GM19395 (cell line): ENCODE results near the gene MRPL21.

ENCODE experiments used
- ATAC-seq: cut with Tn5 transposase; IDR thresholded peaks from one replicate; pipeline ENCODE4 v1.9.1; 2021; ENCODE audit warnings: mild to moderate bottlenecking, moderate library complexity; ENCODE audit not compliant: unreplicated experiment

Gene MRPL21

DNA sequence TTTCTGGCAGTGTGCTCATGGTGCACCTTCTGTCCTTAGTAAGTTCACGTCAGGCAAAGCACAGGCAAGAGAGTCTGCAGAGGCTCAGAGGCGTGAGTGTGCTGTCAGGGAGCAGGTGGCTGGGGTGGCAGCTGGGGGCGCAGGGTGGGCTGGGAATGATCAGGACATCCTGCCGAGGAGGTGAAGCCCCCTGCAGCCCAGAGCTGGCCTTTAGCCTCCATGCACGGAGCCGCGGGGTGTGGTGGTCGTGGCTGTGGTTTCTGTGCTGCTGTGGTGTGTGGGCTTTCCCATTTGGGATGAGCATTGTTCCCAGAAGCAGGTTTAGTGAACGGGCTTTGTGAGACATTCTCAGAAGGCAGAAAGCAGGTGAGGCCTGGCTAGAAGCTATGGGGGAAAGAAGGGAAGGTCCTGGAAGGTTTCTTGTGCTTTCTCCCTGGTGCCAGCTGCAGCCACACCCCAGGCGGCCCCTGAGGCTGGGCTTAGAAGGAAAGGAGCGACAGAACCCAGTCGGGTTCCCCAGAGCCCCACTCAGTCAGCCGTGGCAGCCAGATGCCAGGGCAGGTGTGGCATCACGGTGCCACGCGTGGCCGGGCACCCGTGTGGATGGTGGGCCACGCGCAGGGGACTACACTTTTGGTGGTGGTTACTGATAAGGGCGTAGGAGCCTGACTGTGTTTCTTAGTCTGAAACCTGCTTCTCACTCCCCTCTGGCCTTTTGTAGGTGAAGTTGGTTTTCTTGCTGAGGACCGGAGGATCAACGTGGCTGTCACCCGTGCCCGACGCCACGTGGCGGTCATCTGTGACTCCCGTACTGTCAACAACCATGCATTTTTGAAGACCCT lies 32.1 kb upstream of the MRPL21 start:
- ATAC-seq = no peak

DNA sequence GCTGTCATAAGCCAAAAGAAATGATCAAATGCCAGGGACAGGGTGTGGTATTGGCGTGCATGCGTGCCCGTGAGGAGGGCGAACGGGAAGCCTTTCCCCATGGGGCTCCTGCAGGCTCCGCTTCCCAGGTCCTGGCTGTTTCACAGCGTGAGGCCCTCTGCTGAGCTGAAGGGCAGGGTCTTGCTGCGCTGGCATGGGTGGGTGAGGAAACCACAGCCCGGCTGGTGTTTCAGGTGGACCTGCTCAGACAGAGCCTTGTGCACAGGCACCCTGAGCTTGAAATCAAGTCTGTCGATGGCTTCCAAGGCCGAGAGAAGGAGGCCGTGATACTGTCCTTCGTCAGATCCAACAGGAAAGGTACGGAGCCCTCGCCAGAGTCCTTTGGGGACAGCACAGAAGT lies 31.4 kb upstream of the MRPL21 start:
- no peak for ATAC-seq

DNA sequence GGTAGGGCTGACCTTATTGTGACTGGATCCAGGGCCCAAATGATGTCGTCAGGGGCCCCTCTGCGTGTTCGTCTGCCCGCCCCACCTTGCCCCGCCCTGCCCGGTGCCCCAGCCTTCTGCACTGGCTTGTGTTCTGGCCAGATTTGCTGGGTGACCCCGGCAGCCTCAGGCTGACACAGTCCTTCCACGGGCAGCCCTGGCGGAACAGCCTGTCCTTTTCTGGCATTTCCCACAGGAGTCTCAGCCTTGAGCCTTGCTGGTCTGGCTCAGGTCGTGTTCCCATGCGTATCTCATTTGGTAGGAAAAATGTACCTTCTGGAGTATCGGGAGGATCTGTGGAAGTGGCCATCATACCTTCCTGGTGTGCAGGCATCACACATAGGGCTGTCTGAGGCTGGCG lies 31.0 kb upstream of the MRPL21 start:
- no peak for ATAC-seq

DNA sequence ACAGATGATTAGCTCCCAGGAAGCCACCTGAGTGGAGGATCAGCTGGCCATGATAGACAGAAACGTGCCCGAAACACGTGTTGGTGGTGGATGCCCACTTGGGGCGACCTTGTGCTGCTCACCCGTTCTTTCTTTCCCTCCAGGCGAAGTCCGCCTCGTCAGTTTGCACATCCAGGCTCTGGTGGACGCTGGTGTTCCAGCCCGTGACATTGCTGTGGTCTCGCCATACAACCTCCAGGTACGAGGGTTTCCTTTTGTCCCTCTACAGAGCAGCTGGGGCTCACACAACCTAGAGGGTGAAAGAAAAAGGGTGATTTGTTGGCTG lies 30.7 kb upstream of the MRPL21 start:
- ATAC-seq = no peak

DNA sequence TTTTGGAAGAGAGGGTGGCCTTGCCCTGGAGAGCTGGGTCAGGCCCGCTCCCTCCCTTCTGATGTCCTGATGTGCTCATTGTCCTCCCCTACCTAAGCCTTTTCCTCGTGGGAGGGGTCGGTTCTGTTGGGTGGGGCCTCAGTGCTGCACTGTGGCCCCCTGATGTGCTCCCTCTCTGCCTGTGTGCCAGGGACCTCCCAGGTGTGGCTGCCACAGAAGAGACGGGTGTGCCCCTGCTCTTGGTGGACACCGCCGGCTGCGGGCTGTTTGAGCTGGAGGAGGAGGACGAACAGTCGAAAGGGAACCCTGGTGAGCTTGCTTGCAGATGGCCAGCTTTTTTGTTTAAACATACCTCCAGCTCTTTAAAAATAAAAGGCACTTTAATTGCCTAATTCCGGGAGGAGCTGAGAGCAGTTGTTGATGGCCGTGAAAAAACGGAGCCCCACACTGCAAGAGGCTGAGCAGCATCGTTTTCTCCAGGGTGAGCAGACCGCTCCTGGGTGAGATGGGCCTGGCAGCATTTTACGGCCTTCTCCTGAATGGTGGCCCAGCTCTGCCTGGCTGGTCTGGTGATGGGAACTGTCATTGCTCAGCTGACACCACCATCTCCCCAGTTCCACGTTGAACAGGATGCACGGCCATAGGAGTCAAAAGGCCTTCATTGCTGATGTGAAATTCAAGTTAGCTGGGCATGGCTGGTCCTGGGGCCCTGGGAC lies 30.1 kb upstream of the MRPL21 start:
- no peak for ATAC-seq

DNA sequence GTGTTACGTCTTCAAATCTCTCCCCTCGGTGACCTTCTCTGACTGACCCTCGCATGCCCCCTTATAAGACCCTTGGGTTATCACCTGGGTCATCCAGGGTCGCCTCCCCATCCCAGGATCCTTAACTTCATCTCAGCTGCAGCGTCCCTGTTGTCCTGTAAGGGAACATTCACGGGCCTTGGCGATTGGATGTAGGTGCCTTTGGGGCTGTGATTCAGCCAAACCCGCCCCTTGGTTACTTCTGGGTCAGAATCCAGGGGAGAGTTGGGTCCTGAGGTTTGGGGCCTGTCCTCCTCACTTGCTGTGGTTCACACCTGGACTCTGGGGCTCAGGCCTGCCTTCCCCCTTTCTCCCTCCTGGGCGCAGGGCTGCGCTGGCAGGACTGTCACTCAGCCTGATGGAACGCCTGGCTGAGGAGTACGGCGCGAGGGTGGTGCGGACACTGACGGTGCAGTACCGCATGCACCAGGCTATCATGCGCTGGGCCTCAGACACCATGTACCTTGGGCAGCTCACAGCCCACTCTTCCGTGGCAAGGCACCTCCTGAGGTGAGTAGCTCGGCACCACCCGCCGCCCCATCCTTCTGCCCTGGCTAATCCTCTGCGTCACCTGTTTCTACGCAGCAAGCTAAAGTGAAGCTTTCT lies 29.4 kb upstream of the MRPL21 start:
- ATAC-seq = no peak

DNA sequence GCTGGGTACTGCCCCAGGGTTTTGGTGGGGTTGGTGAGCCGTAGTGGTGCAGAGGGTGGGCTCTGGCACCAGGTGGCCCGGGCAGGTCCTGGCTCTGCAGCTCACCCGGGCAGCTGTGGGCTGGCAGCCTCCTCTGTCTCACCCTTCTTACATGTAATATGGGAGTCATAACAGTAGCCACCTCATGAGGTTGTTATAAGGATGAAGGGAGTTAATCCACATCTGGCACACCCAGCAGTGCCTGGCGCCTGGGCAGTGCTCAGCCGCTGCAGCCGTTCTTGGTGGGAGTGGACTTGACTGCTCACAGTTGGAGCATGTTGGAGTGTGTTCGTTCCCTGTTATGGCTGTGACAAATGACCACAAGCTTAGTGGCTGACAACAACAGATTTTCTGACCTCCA lies 28.7 kb upstream of the MRPL21 start:
- ATAC-seq = no peak

DNA sequence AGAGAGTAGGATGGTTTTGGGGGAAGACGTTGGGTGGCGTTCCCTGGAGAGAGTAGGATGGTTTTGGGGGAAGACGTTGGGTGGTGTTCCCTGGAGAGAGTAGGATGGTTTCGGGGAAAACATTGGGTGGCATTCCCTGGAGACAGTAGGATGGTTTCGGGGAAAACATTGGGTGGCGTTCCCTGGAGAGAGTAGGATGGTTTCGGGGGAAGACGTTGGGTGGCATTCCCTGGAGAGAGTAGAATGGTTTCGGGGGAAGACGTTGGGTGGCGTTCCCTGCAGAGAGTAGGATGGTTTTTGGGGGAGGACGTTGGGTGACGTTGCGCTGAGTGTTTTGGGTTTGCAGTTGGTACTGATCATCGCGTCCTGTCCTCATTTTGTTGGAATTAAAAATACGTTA lies 28.3 kb upstream of the MRPL21 start:
- no peak for ATAC-seq

DNA sequence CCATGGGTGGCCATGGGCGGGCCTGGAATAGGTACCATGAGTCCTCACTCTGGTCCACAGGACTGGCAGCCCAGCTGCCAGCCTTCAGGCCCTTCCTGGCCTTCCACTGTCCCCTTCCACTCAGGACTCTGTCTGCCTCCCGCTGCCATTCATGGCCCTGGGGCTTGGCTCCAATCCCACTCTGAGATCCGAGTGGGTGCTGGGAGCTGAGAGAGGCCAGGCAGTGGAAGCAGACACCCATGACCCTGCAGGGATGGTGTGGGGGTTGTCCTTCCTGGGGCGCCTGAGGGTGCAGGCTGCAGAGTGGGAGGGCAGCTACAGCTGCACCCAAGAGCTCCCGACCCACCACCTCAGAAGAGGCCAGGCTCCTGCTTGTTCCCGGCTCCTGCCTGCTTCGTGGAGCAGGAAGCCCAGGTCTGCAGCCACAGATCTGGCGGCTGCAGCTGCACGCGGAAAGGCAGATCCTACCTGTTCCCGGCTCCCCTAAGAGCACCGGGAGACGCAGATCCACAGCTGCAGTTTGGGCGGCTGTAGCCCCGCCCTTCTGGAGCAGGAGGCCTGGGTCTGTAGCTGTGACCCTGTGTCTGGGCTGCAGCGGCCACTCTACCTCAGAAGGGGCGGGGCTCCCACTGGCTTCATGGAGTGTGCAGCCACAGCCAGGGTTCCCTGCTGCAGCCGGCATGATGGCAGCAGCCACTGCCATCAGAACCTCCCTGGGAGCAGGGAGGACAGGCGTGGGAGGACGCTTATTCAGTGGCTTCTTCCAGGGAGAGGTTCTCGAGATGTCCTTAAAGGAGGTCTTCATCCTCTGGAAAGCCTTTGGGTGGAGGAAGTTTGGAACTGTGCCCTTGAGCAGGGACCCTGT lies 27.6 kb upstream of the MRPL21 start:
- ATAC-seq = no peak

DNA sequence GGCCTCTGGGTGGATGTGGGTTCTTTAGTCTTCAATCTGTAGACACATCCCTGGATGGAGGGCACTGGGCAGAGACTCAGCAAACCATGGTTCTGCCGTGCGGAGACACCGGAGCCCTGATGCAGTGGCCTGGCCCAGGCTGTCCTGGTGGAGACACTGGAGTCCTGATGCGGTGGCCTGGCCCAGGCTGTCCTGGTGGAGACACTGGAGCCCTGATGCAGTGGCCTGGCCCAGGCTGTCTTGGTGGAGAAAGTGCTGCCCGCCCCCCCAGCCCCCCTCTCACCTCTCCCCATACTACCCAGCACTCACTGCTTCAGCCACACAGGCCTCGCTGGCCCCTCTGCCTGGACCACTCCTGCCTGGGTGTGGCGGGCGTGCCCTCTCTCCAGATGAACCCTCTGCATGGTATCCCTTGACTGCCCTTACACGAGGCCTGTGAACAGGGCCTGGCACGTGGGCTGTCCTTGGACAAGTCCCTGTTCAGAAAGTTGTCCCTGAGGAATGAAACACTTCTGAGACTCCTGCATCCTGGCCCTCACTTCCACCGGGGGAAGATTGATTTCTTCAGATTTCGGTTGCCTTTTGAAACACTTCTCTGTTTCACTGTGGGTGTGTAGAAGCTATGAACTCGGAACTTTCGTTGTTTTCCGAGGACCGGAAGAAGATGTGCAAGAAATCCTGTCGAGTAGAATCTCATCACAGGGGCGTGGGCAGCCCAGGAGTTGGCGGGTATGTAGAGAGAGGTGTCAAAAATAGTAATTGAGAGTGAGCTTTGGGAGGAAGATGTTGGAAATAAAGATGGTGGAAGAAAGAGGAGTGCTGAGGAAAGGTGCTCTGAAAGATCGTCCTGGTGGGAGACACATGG lies 26.3 kb upstream of the MRPL21 start:
- no peak for ATAC-seq

DNA sequence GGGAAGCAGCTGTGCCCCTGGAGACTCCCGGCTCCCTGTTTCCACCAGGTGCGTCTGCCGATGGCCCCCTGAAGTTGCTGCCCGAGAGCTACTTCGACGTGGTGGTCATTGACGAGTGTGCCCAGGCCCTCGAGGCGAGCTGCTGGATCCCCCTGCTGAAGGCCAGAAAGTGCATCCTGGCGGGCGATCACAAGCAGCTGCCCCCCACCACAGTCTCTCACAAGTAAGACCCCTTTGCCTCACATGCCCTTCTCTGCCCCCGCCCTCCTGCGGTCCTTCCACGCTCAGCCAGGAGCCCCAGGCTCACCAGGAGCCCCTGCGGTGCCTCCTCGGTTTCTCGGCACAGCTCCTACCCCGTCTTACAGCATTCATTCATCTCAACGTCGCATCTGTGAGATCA lies 25.5 kb upstream of the MRPL21 start:
- ATAC-seq = no peak

DNA sequence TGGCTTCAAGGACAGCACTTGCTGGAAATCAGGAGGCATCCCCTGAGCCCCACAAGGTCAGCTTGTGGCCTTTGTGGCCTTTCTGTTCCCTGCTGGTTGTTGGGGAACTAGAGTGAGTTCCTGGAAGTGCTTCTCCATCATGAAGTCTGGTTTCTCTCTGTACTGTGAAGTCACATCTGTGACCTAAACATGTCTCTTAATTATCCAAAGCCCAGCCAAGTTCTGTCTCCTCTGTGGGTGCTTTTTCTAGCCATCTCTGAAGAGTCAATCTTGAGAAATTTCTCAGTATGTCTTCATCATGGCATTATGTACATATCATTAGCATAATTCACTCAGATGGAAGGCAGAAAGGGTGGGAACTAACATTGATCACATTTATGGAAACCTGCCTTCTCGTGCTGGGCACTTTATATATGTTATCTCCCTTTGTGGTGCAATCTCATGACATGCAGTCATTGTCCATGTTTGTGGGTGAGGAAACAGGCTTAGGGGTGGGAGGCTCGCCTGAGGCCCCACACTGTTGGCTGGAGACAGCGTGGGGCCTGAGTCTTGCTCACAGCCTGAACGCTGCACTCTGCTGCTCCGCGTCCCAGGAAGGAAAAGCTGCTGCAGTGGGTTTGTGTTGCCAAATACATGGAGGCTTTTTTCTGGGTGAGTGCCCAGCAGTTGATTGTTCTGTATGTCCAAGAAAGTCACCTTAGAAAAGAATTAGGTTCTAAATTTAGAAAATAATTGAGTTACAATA lies 24.7 kb upstream of the MRPL21 start:
- ATAC-seq = no peak

DNA sequence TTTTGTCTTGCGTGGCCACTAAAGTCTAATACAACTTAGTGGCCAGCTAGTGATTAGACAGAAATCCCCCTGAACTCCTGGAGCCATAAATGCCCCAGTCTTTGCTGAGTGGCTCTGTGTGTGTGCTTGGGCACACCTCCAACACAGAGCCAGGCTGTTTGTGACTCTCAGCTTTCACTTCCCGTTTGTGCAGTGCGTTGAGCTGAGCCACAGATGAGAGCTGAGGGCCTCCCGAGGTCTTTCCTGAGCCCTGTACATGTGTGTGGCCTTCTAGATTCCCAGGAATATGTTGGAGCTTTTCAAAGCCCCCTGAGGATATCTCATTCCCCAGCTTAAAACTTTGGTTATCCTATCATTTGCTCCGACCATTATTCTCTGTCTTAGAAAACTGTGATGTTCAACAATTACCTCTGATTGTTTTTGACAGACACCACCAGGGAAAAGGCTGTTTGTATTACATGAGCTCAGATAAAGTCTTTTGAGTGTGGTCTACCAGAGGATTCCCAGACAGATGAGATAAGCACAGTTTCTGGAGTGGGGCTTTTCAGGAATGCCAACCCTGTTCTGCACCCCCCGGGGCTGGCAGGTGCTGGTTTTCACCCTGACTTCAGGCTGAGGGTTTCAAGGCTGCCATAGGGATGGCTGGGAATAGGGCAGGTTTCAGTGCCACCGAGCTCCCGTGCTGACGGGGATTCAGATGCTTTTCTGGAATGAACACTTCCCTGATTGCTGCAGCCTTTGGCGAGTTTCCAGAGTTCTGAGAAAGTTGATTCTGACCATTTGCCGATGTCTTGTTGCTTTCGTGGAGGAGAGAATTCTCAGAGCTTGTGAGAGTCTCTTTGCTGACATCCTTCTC lies 23.9 kb upstream of the MRPL21 start:
- ATAC-seq = no peak

DNA sequence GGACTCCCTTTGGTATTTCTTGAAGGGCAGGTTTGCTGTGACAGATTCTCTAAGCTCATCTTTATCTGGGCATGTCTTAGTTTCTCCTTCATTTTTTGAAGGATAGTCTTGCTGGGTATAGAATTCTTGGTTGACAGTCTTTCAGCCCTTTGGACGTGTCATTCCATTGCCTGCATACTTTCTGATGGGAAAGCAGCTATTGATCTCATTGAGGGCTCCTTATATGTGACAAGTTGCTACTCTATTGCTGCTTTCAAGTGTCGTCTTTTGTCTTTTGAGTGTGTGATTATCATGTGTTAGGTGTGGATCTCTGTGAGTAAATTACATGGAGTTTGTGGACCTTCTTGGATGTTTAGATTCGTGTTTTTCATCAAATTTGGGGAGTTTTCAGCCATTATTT lies 22.0 kb upstream of the MRPL21 start:
- ATAC-seq = no peak

DNA sequence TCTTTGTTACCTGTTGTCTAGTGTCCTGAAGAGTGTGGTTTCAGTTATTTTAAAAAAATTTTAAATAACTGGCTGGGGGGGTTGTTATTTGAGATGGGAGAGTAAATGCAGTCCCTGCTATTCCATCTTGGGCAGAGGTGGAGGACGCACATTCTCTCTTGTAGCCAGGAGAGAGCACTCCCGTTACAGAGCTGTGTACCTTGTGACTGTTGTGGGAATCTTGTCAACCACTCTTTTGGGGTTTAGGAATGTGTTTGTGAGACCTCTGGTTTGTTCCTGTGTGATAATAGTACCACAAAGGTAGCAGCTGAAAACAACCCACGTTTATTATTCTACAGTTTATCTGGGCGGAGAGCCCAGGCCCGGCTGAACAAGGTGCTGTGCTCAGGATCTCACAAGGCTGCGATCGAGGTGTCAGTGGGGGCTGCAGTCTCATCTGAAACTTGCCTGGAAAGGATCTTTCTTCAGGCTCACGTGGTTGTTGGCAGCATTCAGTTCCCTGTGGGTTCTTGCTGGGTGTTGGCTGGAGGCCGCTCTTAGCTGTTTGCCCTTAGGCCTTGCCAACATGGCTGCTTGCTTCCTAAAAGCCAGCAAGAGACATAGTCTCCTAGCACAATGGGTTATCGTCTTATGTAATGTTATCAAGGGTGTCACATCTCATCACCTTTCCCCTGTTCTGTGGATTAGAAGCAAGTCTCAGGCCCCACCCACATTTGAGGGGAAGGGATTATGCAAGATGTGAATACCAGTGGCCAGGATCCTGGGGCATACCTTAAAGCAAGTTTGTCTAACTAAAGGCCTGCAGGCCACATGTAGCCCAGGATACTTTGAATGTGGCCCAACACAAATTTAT lies 20.7 kb upstream of the MRPL21 start:
- ATAC-seq = no peak

DNA sequence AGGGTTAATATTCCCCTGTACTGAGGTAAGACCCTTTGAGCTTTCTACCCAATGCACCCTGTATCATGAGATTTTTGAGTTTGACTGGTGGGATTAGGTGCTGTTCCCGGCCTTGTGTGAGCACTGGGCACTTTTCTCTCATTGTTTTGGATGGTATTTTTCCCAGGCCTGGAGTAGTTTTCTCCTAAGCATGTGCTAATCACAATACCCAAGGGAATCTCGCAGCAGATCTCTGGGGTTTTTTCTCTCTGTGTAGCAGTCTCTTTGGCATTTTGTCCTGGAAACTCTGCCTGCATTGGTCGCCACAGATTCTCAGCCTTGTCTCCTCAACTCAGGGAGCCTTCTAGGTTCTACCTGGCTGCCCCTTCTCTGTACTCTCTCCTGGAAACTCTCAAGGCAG lies 20.0 kb upstream of the MRPL21 start:
- no peak for ATAC-seq

DNA sequence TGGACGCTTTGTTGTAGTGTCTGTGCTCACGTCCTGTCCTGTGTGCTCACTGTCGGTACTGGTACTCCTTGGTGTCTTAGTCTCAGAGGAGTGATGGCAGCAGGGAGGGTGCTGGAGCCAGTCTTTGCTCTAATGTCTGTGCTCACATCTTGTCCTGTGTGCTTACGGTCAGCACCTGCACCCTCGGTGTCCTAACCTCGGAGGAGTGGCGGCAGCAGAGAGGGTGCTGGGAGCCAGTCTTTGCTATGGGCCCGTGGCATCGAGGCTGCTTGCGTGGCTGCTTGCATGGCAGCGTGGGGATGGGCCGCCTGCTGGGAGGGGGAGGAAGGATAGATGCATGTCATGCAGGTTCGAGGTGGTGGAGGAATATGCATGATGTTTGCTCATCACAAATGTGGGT lies 12.8 kb upstream of the MRPL21 start:
- ATAC-seq = no peak

DNA sequence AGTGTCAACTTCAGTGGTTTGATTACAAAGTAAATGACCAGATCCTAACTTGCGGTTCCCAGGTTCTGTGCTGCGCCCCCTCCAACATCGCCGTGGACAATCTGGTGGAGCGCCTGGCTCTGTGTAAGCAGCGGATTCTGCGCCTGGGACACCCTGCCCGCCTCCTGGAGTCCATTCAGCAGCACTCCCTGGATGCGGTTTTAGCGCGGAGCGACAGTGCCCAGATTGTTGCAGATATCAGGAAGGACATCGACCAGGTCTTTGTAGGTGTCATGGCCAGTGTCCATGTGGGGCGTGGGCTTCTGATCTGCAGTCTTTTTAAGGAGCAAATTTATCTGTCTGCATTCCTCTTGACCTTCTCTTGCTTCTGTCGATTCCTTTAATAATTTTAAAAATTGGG lies 11.1 kb upstream of the MRPL21 start:
- no peak for ATAC-seq
